GM18870 (cell line): ENCODE measurements around the gene UNC5B.

Source experiments
- ATAC-seq: cut with Tn5 transposase; IDR thresholded peaks from one replicate; pipeline ENCODE4 v1.9.1; 2021; ENCODE audit warnings: moderate library complexity; ENCODE audit not compliant: unreplicated experiment

UNC5B gene

DNA sequence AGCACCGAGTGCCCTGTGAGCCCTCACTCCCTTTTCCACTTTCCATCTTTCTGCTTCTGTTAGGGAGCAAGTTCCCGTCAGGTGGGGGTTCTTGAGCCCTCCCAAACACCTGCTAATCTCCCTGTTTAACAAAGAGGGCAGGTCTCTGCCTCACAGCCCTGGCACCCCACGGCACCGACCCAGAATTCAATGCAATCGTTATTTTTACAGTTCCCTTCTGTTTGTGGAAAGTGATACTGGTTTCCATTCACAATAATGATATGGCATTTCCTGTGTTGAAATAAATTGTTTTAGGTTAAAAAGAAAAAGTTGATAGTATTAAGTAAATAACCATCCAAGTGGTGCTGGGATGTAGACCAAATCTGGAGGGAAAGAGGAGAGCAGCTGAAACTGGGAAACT lies 67.8 kb downstream of the UNC5B start:
- no peak for ATAC-seq

DNA sequence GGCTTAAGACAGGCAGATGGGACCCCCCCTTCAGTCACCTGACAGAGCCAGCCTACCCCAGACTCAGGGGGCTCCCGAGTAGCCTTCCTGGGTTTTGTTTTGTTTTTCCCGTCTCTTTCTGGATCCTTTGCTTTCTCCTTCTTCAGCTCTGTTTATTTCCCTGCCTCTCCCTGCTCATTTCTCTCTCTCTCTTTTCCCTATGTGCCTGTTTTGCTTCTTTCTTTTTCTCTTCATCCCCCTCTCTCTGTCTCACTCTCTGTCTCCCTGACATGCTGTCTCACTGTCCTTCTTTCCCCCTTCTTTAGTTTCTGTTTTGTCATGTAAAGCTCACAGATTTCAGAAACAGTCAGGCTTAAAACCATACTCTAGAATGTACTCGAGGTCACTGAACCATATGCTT lies 68.5 kb downstream of the UNC5B start:
- no peak for ATAC-seq

DNA sequence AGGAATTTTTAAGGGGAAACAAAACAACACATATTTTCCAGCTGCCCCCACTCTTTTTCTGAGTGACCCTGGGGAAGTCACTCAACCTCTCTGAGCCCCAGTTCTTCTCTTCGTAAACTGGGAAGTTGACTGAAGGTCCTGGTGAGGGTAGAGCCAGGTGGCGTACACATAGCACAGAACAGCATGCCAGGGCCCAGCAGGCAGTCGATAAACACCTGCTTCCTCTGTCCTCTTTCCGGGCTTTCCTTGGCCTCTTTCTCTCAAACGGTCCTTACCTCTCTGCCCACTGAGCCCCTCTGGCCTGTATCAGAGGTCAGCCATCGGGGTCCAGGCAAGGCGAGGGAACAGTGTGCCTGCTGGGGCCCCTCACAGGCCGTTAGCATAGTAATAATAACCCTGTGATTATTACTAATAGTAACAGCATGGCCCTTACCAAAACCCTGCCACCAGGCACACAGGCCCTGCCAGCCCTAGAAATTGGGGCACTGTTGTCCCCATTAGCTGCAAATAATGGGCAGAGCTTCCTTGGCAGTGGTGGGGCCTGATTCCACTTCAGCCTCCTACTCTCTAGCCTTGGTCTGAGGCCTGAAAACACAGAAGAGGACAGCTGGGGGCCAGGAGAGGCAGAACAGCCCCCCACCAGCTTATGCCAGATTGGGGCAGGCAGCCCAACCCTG lies 69.4 kb downstream of the UNC5B start:
- ATAC-seq = no peak

DNA sequence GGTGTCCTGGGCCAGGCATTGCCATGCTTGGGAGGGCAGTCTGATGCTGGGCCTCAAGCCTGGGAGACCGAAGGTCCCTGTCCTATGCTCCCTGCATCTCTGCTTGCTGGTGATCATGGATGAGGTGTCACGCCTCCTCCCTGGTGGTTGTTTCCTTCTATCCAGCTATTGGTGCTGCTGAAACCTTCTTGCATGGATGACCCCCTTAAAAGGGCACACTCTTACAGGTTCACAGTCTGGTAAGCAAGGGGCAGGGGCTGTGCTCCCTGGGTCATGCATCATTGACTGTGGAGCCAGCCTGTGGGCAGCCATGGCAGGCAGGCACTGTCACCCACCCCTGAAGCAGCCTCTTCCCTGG lies 69.9 kb downstream of the UNC5B start:
- ATAC-seq = no peak

DNA sequence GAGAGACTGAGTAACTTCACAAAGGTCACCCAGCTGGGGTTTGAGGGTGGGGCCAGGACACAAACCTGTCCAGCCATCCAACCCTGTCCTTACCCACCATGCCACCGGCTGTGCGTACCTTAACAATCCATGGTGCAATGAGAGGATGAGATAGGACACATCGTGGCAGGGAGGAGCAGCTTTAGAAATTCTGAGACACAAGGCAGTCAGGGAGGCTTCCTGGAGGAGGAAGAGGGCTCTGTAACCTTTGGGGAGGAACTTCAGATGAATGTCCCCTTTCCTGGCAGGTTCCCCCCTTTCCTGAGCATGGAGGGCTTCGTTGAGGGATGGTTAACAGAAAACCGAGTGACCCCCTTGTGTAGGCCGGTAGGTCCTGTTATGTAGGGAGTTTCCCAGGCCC lies 71.0 kb downstream of the UNC5B start:
- ATAC-seq = no peak

DNA sequence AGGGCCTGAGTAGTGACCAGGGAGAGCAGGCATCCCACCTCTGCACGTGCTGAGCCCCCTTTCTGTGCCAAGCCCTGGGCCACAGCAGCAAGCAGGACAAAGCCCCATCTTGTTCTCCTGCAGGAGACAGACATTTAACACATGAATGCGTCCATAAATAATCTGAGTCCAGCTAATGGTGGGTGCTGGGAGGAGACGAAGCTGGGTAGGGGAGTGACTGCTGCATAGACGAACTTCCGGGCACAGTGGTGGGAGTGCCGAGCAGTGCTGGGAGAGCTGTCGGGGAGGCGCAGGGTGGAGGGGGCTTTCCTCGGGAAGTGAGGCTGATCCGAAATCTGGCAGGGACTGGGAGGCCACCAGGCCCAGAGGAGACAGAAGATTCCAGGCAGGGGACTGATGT lies 71.5 kb downstream of the UNC5B start:
- ATAC-seq = no peak

DNA sequence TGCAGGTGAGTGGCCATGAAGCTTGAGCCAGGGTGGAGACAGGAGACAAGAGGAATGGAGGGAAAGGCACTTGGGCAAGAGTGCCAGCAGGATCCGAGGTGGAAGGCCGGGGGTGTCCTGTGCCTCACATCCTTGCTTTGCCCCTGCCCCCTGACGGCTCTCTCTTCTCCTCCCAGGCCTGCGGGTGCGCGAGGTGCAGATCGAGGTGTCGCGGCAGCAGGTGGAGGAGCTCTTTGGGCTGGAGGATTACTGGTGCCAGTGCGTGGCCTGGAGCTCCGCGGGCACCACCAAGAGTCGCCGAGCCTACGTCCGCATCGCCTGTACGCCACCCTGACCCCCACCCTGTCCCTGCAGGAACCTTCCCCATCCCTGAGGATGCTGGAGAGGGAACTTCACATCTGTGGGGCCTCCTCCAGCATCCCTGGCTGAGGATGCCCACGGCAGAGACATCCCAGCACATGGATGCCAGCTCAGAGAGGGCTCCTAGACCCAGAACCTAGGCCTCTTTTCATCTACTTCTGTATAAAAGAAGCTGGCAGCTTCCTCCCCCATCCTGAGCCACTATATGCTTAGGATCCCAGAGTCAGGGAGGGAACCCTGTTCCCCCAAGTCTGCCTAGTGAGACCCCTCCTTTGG lies 72.3 kb downstream of the UNC5B start:
- ATAC-seq = no peak

DNA sequence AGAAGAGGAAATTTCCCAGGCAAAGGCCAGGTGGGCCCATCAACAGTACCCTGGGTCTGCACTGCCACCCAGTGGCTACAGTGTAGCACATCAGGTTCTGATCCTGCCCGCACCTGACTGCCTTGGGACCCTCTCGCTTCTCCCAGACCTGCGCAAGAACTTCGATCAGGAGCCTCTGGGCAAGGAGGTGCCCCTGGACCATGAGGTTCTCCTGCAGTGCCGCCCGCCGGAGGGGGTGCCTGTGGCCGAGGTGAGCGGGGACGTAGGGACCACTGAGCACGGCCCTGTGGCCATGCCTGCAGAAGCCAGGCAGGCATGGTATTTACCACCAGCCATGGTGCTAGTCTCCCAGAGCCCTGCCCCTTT lies 72.8 kb downstream of the UNC5B start:
- ATAC-seq = no peak

DNA sequence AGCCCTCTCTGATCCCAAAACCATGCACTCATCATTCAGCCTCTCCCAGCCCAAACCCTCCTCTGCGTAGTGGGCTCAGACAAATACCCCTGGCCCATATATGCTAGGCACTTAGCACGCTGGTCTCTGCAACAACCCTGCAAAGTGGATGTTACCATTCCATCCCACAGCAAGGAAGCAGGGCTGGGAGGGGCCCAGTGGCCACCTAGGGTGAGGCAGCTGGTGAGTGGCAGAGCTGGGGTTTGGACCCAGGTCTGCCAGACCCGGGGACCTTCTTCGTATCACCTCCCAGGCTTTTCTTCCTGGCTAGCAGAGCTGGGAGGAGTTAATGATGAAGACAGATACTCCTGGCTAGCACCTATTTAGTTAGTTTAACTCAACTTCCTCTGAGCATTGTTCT lies 73.6 kb downstream of the UNC5B start:
- no peak for ATAC-seq

DNA sequence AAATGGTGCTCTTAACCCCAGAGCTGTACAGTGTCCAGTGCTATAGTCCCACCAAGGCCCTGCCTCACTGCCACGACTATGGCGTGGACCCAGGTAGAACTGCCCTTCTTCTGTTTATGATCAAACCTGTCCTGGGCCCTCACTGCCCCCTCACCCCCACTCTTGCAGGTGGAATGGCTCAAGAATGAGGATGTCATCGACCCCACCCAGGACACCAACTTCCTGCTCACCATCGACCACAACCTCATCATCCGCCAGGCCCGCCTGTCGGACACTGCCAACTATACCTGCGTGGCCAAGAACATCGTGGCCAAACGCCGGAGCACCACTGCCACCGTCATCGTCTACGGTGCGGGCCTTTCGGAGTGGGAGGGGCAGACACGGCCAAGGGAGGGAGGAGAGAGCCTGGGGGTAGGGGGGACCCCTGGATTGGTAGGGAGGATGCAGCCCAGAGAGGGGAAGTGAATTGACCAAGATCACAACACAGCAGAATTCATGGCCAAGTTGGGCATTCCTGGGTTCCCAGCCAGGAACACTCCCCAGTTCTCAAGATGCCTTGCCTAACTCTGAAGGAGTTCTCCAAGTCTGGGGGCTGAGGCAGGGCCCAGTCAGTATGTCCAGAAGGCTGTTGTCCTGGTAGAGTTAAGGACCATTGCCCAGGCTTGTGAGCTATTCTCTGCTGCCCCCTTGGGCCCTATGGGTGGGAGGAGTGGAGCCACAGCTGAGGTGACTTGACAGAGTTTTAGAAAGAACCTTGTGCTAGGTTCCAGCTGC lies 74.3 kb downstream of the UNC5B start:
- no peak for ATAC-seq

DNA sequence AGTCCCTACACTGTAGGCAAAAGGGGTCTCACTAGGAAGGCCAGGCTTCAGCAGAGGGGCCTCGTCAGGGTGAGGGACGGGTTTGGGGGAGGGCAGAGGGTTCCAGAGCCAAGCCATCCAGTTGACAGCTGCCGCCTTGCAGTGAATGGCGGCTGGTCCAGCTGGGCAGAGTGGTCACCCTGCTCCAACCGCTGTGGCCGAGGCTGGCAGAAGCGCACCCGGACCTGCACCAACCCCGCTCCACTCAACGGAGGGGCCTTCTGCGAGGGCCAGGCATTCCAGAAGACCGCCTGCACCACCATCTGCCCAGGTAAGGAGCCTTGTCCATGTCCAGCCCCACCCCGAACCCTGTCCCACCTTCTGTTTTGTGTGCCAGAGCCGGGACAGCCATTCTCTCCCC lies 75.1 kb downstream of the UNC5B start:
- ATAC-seq = no peak

DNA sequence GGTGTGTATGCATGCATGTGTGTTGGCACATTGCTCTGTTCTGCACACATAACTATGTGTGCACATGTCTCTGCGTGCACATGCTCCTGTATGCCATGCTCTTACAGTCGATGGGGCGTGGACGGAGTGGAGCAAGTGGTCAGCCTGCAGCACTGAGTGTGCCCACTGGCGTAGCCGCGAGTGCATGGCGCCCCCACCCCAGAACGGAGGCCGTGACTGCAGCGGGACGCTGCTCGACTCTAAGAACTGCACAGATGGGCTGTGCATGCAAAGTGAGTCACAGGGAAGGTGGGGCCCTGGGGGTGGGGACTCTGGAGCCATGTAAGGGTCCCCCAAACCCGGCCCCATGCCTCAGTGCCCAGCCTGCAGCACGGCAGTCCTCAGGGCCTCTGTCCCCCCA lies 76.1 kb downstream of the UNC5B start:
- ATAC-seq = no peak

DNA sequence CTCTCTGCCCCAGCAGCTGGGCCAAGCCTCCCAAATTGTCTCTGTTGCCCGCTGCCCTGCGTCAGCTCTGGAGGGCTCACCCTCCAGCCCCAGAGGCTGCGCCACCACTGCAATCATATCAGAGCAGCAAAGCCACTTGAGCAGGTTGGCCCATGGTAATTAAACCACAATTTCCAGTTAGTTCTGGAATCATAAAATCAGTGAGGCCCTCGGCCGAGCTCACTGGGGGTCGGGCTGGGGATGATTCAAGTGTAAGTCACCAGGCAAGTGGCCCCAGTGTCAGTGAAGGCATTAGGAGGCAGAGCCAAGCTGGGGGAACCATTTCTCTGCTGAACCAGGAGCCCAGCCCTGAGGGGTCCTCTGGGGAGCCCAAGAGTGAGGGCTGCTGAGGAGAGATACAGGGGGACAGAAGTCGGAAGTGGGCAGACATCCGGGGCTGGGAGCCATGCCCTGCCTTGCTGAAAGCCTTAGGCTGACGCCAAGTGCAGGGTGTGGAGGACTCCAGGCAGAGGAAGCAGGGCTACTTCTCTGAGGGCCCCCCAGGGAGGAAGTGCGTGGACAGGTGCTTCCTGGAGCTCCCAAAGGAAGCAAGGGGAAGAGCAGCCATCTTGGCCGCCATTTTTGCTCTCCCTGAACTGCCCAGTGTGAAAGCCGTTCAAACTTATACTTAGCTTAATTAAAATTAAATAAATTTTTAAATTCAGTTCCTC lies 77.2 kb downstream of the UNC5B start:
- no peak for ATAC-seq

DNA sequence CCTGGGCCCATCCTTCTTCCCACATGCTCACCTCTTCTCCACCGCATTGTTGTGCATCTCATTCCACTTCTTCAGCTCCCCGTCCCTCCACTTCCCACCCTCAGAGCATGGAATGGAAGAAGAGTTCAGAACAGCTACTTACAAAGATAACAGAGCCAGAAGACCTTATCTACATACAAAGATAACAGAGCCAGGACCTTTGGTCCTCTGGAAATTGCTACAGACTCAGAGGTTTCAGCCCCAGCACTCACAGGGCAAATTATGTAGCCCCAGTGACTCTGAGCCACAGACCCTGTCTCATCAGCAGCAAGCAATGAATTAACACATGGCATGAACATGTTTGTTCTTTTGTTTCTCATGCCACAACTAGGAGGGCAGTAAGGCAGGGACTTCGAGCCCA lies 78.0 kb downstream of the UNC5B start:
- ATAC-seq = no peak

DNA sequence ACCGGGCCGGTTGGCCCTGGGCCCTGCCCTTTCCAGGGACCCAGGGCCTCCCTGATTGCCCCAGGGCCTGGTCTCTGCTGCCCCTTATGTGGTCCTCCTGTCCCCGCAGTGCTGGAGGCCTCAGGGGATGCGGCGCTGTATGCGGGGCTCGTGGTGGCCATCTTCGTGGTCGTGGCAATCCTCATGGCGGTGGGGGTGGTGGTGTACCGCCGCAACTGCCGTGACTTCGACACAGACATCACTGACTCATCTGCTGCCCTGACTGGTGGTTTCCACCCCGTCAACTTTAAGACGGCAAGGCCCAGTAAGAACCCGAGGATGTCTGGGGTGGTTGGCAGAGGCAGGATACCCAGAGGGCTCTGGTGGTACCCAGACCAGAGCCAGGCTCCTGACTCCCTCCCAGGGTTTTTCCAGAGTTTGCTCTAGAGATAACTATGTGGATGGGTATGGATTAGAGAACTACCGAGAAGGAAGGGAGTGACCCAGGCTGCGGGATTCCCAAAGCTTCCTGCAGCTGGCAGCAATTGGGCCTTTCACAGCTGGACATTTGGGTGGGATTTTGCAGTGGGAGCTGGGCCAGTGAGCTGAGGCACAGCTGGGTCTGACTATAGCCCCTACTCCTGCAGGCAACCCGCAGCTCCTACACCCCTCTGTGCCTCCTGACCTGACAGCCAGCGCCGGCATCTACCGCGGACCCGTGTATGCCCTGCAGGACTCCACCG lies 78.6 kb downstream of the UNC5B start:
- ATAC-seq = no peak

DNA sequence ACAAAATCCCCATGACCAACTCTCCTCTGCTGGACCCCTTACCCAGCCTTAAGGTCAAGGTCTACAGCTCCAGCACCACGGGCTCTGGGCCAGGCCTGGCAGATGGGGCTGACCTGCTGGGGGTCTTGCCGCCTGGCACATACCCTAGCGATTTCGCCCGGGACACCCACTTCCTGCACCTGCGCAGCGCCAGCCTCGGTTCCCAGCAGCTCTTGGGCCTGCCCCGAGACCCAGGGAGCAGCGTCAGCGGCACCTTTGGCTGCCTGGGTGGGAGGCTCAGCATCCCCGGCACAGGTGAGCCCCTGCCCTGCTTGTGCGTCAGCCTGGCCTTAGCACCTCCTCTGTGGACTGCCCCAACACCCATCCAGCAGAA lies 79.1 kb downstream of the UNC5B start:
- no peak for ATAC-seq

DNA sequence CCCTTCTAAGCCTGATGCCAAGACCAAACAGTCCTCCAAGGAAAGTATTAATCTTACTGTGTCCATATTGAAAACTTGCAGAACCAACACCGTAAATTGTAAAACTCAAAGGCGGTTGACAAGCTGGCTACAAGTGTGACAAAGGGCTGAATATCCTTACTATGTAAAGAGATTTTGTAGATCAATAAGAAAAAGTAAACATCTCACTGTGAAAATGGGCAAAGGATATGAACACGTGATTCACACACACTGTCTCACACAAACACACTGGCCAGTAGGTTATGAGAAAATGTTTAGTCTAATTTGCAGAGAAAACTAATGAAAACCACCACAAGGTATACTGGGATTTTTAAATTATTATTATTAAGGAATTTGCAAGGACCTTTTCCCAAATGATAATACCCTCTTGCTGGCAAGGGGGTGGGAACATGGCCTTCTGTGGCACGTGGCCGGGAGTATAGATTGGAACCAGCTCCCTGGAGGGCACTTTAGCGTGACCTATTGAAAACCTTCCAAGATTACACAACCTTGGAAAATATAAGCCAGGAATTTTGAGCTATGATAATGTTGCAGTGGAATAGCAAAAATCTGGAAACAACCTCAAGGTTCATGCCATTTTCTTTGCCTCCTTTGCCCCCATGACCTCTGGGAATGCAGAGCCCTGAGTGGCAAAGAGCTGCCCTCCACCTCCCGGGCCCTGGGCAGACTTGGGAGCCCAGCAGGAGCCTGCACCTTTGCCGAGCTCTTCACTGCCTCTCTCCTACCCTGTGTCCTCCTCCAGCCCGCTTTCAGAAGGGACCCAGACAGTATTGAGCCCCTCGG lies 80.5 kb downstream of the UNC5B start:
- ATAC-seq = no peak

DNA sequence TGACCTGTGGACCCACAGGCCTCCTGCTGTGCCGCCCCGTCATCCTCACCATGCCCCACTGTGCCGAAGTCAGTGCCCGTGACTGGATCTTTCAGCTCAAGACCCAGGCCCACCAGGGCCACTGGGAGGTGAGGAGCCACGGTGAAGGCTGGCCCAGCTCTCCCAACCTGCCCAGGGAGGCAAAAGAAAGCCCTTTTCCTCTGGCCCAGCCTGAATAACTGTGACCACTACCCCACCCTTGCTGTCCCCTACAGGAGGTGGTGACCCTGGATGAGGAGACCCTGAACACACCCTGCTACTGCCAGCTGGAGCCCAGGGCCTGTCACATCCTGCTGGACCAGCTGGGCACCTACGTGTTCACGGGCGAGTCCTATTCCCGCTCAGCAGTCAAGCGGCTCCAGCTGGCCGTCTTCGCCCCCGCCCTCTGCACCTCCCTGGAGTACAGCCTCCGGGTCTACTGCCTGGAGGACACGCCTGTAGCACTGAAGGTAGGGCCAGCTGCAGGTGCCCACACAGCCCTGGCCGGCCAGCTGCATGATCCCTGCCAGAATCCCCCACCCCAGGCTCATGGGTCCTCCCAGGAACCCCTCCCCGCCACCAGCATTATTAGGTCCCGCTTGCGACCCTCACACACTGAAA lies 81.2 kb downstream of the UNC5B start:
- no peak for ATAC-seq

DNA sequence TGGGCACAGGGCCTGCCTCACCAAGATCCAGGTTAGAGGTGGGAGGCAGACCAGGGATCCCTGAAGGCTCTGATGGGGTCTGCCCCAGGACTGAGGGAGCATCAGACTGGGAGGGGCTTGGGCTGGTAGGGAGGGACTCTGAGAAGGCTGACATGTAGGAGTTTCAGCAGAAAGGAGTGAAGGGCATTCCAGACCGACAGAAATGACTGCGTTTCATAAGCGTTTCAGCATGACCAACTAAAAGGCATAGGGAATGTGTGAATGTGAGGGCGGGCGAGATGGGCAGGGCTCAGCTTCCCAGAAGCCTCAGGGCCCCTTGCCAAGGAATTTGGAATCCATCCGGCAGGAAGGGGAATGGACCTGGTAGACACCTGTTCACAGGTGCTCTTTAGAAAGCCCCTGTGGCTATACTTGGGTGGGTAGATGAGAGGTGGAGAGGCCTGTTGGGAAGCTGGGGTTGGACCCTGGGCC lies 81.8 kb downstream of the UNC5B start:
- ATAC-seq = no peak

DNA sequence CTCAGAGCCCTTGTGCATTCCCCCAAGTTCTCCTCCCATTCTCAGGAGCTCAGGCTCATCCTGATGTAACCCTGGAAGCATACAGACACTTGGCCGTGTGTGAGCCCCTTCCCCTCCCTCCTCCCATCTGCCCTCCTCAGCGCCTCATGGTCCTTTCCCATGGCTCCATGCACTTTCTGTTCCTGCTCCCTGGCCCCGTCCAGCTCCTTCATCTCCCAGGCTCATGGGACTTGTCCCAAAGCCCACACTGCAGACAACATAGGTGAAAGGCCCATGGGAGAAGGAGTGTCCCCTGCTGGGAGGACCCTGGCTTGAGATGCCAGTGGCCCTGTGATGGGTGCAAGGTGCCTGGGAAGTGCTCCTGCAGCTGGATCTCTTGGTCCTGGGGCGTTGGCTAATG lies 82.5 kb downstream of the UNC5B start:
- ATAC-seq = no peak
